Right atrium auricular region (tissue), 2 donors: ENCODE results near the gene LRP1B. TPM values are rescaled to one million over a fixed set of nuclear protein-coding genes. Genes with fewer than 3 reads are reported as not detected.

Experiments
- DNase-seq: peaks from one replicate; pipeline ENCODE4 v3.0.0-alpha.2; 2019; ENCODE audit warnings: low spot score
- H3K27ac ChIP-seq, 2 donors: fragments of 200-600 bp; sonication (generic); 1 replicate in 1 of 2; 2 replicates in 1 of 2; pipeline ENCODE4 v1.5.1; 2016 to 2019
- H3K27me3 ChIP-seq, 2 donors: fragments of 200-600 bp; sonication (generic); one replicate each; pipeline versions ENCODE4 v1.5.1 to v1.6.0; 2017 to 2019
- H3K36me3 ChIP-seq: fragments of 200-600 bp; sonication (generic); one replicate; pipeline ENCODE4 v1.5.1; 2016
- H3K4me1 ChIP-seq, 2 donors: fragments of 200-600 bp; sonication (generic); one replicate each; pipeline versions ENCODE4 v1.5.1 to v1.6.0; 2017 to 2019
- H3K4me3 ChIP-seq, 2 donors: fragments of 200-600 bp; sonication (generic); 1 replicate in 1 of 2; 2 replicates in 1 of 2; pipeline ENCODE4 v1.5.1; 2017 to 2019; ENCODE audit warnings: mild to moderate bottlenecking in 1 of 2, moderate library complexity in 1 of 2
- H3K9me3 ChIP-seq, 2 donors: fragments of 200-600 bp; sonication (generic); one replicate each; pipeline ENCODE4 v1.5.1; 2019
- CTCF ChIP-seq, 2 donors: fragments of 200-600 bp; sonication (generic); IDR thresholded peaks; one replicate each; pipeline ENCODE4 v1.5.1; 2019; ENCODE audit warnings: antibody characterized with exemption in 2 of 2
- total RNA-seq, 2 donors: library from RNA; depleted of rRNA; stranded (reverse); fragments of >200 nt; gene quantifications; one replicate each; pipeline ENCODE4 v1.1.0, GENCODE V29; 2016

The LRP1B gene
- total RNA-seq, 2 donors from 2014 or later = 0.44 to 0.47 TPM

DNA sequence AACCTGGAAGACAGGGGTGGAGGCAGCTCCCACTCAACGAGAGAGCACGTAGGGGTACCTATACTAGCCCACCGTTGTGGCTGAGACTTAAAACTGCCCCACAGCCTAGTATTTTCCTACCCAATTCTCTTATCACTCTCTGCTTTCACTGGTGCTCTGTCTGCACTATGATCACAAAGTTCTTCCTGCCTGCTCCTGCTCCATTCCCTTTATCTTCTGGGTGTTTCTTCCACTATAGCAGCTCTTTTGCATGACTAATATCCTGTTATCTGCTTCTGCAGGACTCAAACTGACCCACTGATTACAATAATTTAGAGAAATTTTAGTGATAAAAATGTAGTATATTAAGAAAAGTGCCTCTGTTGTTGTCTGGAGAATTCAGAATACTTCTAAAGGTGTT, 184.8 kb downstream of the LRP1B start:
- Histone ChIP-seq H3K36me3 (no peaks in the 10 kb centered on the region), H3K27me3 (no peaks in the 10 kb centered on the region), H3K9me3 (no peaks in the 10 kb centered on the region), H3K27ac (no peak overlapping the region), H3K4me3 (no peak overlapping the region), H3K4me1 (no peaks in the 10 kb centered on the region)
- no peak for TF ChIP-seq CTCF (IDR thresholded peaks at IDR 0.05)
- DNase-seq = no peak

- no peaks in the 10 kb centered on the region for H3K4me1 ChIP-seq
- no peak overlapping the region for H3K4me3 ChIP-seq
- H3K9me3 ChIP-seq = no peaks in the 10 kb centered on the region
- DNase-seq = no peak
- no peaks in the 10 kb centered on the region for H3K27me3 ChIP-seq
- H3K36me3 ChIP-seq = no peaks in the 10 kb centered on the region
- no peak for TF ChIP-seq CTCF (IDR thresholded peaks at IDR 0.05)
- no peak overlapping the region for H3K27ac ChIP-seq
Measured at GRCh38 chr2:141943918-141944317, 186.9 kb downstream of the LRP1B start.

- peaks cover 0 to 8% of the 10 kb centered on the region in 2 donors for H3K9me3 ChIP-seq
- H3K27ac ChIP-seq = no peak overlapping the region
- DNase-seq = no peak
- no peaks in the 10 kb centered on the region for H3K36me3 ChIP-seq
- H3K27me3 ChIP-seq = no peaks in the 10 kb centered on the region
- TF ChIP-seq CTCF (IDR thresholded peaks at IDR 0.05) = peak in 1 of 2 donors; percentile 12
- H3K4me3 ChIP-seq = no peak overlapping the region
- H3K4me1 ChIP-seq = no peaks in the 10 kb centered on the region
Measured at GRCh38 chr2:141942006-141942789, 188.6 kb downstream of the LRP1B start.

GRCh38 chr2:141941210-141941714, 189.6 kb downstream of the LRP1B start:
- Histone ChIP-seq H3K4me3 (no peak overlapping the region), H3K27ac (no peak overlapping the region), H3K27me3 (no peaks in the 10 kb centered on the region), H3K9me3 (peaks cover 0 to 8% of the 10 kb centered on the region in 2 donors), H3K36me3 (no peaks in the 10 kb centered on the region), H3K4me1 (no peaks in the 10 kb centered on the region)
- no peak for DNase-seq
- no peak for TF ChIP-seq CTCF (IDR thresholded peaks at IDR 0.05)

DNA sequence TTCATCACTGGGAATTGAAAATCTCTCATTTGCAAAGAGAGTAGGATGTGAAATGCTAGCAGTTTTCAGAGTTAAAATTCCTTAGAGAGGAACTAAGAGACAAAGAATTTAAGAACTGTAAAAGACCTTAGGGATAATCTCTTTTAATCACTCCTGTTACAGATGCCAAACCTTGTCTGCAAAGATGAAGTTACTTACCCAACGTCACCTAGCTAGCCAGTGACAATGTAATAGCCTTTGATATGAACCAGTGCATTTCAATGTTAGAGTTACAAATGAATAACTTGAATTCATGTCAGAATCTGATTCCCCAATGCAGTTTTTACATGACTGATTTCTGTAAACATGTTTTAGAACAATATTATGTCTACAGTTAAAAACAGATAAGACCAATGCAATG, 190.1 kb downstream of the LRP1B start:
- no peak for DNase-seq
- no peak overlapping the region for H3K4me3 ChIP-seq
- H3K36me3 ChIP-seq = no peaks in the 10 kb centered on the region
- no peak for TF ChIP-seq CTCF (IDR thresholded peaks at IDR 0.05)
- no peaks in the 10 kb centered on the region for H3K27me3 ChIP-seq
- no peak overlapping the region for H3K27ac ChIP-seq
- H3K4me1 ChIP-seq = no peaks in the 10 kb centered on the region
- H3K9me3 ChIP-seq = peaks cover 0 to 8% of the 10 kb centered on the region in 2 donors
